ENCODE data around the gene DDX1.
"Not testable (repeated sequence)": the region's sequence is repeated elsewhere in the genome, so short reads cannot be mapped to it uniquely, and the experiment has no call there.

Gene DDX1

GRCh38 chr2:15617778-15618448 lies 26.2 kb downstream of the DDX1 start:
- DNase-seq: no peak

GRCh38 chr2:15618449-15618855 lies 26.8 kb downstream of the DDX1 start:
- DNase-seq: no peak

GRCh38 chr2:15619076-15619475 lies 27.4 kb downstream of the DDX1 start:
- no peak for DNase-seq

GRCh38 chr2:15619510-15619909 lies 27.8 kb downstream of the DDX1 start:
- no peak for DNase-seq

- no peak for DNase-seq
Observed at GRCh38 chr2:15619938-15620337, 28.3 kb downstream of the DDX1 start.

- no peak for DNase-seq
Observed at GRCh38 chr2:15620340-15620739, 28.7 kb downstream of the DDX1 start.

GRCh38 chr2:15620857-15621471 lies 29.3 kb downstream of the DDX1 start:
- no peak for DNase-seq

GRCh38 chr2:15621472-15621870 lies 29.8 kb downstream of the DDX1 start:
- DNase-seq: not testable (repeated sequence)

GRCh38 chr2:15622214-15622613 lies 30.5 kb downstream of the DDX1 start:
- no peak for DNase-seq

- no peak for DNase-seq
Observed at GRCh38 chr2:15622614-15623480, 31.2 kb downstream of the DDX1 start.

GRCh38 chr2:15623481-15623796 lies 31.8 kb downstream of the DDX1 start:
- DNase-seq: no peak

GRCh38 chr2:15623898-15624541 lies 32.4 kb downstream of the DDX1 start:
- DNase-seq: no peak

- no peak for DNase-seq
Observed at GRCh38 chr2:15624903-15625302, 33.2 kb downstream of the DDX1 start.

GRCh38 chr2:15625344-15626036 lies 33.8 kb downstream of the DDX1 start:
- DNase-seq: no peak

- DNase-seq: no peak
Observed at GRCh38 chr2:15626126-15626525, 34.5 kb downstream of the DDX1 start.

GRCh38 chr2:15626967-15627366 lies 35.3 kb downstream of the DDX1 start:
- DNase-seq: no peak

GRCh38 chr2:15627817-15628684 lies 36.4 kb downstream of the DDX1 start:
- no peak for DNase-seq

- DNase-seq: no peak
Observed at GRCh38 chr2:15628899-15629855, 37.5 kb downstream of the DDX1 start.

- DNase-seq: no peak
Observed at GRCh38 chr2:15630121-15630977, 38.7 kb downstream of the DDX1 start.
